ENCODE measurements around the gene TRPV4.
"Not testable (repeated sequence)": the region's sequence is repeated elsewhere in the genome, so short reads cannot be mapped to it uniquely, and the experiment has no call there.

TRPV4 gene
- 0 reads per million in 2 donors for total RNA-seq

DNA sequence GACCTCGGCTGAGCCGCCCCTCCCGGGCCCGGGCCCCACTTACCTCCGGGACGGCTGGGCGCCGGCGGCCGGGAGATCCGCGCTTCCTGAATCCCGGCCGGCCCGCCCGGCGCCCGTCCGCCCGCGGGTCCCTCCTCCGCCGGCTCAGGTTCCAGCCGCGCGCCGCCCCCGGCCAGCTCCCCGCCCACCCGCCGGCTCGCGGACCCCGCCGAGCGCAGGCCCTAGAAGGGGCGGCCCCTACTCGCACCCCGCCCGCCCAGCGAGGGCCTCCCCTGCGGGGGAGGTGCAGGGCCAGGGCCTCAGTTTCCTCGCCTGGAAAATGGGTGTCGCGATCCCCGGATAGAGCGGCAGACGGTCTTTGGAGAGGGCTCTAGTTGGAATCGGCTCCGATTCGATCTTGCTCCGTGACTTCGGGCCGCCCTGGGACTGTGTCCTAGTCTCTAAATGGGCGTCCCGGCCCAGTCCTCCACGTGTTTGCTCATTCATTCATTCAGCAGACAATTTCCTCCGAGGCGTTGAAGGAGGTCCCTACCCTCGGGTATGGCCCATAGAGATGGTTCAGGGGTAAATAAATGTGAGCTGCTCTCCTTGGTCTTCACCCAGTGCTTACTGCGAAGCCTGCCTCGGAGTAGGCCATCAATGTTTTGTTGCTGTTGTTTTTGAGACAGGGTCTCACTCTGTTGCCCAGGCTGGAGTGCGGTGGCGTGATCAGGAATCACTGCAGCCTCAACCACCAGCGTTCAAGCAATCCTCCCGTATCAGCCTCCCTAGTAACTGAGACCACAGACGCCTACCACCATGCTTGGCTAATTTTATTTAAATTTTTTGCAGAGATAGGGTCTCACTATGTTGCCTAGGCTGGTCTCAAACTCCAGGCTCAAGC lies at the start of gene TRPV4:
Gene TRPV4, minus strand, starts transcription at position 92 of the 883 bp plus-strand sequence. CDS start 18,602 bp downstream, outside the sequence.
- DNase-seq: no peak

DNA sequence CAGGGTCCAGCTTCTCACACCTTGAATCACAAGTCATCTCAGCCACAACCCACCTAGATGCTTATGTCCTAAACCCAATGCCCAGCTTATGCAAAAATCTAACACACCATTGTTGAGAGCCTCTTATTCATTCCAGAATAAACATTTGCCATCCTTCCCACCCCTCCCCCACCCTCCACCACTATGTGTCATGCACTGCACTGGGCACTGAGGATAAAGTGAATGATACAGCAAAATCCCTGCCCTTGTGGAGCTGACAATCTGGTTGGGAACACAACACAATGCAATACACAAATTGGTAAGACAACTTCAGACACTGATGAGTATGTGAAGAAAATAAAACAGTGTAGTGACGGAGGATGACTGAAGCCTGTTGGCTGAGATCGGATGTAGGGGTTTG lies 48.6 kb upstream of the TRPV4 start:
- no peak for DNase-seq

DNA sequence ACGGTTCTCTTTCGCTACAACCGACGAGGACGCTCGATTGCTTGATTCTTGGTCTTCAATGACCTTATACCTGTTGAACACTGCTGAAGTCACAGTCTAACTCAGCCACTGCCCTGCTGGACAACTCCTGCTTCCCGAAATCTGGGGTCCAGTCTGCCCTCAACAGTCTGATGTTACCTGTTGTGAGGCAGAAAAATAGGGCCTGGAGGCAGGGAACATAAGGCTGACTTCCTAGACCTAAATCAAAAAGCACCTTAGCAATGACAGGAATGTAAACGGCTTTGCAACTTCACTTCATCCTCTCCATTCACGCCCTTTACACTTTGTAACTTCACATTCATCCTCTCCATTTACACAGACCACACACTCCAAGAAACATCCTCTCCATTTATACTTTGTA lies 47.7 kb upstream of the TRPV4 start:
- DNase-seq: no peak

DNA sequence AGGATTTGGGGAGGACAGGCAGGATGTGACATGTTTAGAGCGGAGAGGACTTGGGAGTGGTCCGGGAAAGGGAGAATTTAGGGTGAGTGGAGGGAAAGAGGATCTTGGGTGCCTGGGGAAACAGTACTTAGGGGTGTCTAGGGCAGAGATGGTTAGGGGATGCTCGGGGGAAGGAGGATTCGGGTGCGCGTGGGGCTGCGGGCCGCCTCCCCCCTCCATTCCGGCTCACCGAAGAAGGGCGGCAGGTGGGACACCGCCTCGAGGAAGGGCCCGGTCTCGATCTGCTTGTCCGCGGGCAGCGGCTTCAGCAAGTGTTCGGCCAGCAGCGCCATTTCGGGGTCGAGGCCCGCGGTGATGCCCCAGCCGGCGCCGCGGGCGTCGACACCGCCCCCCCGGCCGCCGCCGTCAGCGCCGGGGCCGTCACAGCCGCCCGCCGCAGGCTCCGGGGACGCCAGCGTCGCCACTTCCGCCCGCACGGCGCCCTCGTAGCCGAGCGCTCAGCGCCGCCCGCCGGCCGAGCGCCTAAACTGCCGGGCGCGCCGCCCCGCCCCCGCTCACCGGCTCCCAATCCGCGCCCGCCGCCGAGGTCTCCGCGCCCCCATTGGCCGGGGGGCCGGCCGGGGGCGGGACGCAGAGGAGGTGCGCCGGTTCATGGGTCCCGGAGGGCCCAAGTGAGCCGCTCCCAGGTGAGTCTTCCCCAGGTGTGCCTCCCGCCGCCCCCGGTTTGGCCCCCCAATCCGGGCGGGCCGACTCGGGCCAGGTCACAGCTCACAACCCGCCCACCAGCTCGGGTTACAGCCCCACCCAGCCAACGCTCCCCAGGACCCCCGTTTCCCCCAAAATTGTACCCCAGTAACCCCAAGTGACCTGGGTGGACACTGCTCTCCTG lies 47.1 kb upstream of the TRPV4 start, which contains the start of gene GLTP:
Gene GLTP, minus strand, starts transcription at position 499 of the 889 bp plus-strand sequence. Its CDS starts 167 bp downstream, at position 332.
- DNase-seq: peak; percentile 88

DNA sequence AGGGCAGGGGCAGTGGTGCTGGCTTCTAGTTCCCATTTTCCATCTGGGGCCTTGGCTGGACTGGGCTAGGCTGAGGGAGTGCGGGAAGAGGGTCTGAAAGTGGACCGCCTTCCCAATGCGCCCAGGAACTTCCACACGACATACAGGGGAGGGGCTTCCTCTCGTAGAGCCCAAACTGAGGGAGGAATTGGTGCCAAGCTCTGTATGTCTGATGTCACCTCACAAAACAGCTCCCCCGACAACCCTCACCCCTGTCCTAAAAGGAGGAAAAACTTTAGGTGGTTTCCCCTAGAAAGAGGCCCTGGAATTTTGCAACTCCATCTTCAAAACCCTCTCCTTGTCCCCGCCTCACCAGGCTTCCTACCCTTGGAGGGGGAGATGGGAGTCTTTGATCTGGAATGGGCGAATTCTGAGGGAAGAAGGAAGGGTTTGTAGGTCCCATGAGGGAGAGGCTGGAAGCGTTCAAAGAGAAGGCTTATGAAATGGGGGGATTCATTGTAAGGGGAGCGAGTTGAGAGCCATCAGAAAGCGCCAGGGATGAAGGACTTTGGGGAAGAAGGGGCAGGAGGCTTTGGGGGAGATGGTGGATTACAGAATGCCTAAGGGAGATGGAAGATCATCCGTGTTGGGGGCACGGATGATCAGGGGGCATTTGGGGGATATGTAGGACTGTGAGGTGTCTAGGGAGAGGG lies 46.3 kb upstream of the TRPV4 start:
- no peak for DNase-seq

GRCh38 chr12:109878749-109879148 lies 45.6 kb upstream of the TRPV4 start:
- DNase-seq: no peak

GRCh38 chr12:109878247-109878625 lies 45.0 kb upstream of the TRPV4 start:
- DNase-seq: no peak

DNA sequence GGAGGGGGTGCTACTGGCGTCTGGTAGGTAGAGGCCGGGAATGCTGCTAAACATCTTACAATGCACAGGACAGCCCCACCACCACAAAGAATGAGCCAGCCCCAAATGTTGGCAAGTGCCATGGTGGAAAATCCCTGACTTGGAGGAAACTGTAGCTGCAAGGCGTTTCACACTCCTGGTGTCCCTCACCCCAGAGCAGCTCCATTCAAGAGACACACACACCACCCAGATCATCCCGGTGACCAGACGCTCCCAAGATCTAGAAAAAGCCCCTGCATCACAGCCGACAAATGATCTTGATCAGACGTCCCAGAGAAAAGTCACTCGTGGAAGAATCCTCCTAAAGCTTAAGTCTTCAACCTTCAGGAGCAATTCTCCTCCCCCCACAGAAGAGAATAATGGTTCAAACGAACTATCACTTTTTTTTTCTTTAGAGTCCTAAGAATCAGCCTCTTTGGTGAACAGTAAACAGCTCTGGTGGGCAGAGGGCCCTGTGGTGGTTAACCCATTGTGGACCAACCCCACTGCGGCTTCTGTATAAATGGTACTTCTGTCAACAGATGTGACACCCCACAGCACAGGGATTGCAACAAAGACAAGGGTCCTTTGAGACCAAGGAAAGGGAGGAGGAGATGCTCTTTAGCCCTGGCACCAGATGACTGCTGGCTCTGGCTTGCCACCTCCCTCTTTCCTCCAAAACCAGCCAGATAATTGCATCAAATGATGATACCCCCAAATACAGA lies 44.5 kb upstream of the TRPV4 start:
- no peak for DNase-seq

DNA sequence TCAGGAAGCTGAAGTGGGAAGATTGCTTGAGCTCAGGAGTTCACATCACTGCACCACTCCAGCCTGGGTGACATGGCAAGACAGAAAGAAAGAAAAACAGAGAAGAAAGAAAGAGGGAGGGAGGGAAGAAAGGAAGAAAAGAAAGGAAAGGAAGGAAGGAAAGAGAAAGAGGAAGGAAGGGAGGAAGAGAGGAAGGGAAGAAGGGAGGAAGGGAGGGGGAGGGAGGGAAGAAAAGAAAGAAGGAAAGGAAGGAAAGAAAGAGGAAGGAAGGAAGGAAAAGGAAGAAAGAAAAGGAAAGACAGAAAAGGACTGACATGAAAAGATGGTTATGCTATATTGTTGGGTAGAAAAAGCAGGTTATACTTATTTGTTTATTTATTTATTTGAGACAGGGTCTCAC lies 43.2 kb upstream of the TRPV4 start:
- DNase-seq: no peak

GRCh38 chr12:109875572-109876131 lies 42.5 kb upstream of the TRPV4 start:
- no peak for DNase-seq

- no peak for DNase-seq
Measured at GRCh38 chr12:109873653-109874052, 40.5 kb upstream of the TRPV4 start.

DNA sequence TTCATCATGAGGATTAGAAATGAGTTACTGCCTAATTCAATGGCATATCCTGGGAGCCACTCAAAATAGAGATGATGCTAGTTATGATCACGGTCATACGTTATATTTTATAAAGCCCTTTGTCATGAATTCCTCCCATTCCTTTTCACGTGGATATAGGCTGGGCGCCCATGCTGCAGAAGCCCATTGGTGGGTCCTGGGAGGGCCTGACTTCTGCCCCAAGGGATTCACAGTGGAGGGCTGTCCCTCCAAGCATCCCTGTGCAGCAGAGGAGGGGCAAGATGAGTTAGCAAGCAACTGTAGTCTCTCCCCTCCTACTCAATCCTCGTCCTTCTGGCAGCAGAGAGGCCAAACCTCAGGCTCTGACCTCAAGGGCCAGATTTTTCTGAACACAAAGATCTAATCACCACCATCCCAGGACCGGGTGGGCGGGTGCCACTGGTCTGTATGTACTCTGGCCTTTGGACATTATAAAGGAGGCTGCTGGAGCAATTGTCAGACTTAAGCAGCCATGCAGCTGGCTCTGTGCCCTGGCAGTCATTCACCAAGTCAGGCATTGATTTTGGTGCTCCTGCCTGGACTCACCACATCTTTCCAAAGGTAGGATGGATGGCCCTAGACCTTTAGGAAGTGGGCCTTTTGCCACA lies 38.6 kb upstream of the TRPV4 start:
- no peak for DNase-seq

DNA sequence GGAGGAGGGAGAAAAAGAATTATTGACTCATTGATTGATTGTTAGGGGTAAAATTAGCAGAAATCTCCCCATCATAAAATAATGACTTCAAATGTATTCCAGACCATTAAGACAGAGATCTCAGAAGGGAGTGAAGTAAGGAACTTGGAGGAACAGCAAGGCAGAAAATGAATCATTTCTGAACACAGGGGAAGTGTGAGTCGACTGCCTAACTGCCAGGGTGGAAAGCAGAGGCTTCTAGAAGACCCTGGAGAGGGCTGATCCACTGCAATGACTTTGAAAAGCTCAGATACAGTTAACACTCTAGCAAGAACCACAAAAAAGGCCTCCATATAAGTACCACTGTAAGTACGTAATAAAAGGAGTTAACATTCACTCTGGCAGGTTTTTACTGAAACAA lies 37.5 kb upstream of the TRPV4 start:
- no peak for DNase-seq

DNA sequence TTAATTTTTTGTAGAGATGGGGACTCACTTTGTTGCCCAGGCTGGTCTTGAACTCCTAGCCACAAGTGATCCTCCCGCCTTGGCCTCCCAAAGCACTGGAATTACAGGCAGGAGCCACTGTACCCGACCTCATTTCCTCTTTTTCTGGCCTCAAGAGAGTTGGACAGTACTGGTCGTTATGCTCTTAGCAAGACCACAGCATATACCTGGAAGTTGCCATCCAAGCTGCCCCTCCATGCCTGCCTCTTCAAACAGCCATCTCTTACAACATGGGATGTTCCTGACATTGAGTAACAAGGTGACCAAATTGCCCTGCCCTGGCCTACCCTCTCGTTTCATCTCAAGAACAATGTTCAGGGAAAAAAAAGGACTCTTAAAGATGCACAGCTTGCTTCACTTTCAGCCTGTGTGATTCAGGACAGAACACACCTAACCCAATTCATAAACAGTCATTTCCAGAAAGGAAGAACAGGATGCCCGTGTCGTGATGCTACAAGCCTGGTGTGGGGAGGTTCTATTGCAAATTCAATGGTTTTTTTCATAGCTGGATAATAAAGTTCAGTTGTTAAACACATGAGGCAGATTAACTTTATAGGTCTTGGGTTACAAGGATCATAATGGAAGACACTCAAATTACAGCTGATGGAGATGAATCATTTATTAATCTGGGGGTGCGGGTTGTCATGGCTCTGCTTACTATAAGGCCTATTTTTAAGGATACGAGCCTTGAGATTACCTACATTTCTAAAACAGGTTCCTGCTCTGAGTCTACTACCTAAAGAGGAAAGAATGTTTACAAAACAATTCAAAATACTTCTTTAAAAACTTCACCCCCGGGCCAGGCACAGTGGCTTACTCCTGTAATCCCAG lies 35.2 kb upstream of the TRPV4 start:
- no peak for DNase-seq

DNA sequence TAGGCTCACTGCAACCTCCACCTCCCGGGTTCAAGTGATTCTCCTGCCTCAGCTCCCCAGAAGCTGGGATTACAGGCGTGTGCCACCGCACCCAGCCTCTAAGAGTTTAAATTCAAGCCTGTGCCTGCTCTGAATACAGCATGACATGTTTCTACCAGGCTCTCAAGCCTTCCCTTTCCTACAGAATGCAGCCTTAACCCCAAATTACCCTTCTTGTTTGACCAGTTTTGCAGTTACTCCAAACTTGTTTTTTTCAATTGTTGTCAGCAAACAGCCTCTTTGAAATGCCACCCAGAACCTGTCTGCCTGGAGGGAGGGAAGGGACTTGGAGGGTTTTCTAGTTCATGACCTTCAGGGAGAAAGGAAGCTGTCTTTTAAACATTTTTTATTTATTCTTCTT lies 31.7 kb upstream of the TRPV4 start:
- DNase-seq: no peak

- DNase-seq: no peak
Measured at GRCh38 chr12:109863847-109864712, 30.9 kb upstream of the TRPV4 start.

DNA sequence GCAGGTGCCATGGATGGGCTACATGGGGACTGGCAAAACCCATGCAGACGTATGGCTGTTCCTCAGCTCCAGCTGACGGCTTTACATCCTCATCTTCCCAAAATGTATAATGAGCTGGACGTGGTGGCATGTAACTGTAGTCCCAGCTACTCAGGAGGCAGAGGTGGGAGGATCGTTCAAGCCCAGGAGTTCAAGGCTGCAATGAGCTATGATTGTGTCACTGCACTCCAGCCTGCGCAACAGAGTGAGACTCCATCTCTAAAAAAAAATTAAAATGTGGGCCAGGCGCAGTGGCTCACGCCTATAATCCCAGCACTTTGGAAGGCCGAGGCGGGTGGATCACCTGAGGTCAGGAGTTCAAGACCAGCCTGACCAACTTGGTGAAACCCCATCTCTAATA lies 29.3 kb upstream of the TRPV4 start:
- not testable (repeated sequence) for DNase-seq

GRCh38 chr12:109861689-109862314 lies 28.6 kb upstream of the TRPV4 start:
- DNase-seq: no peak

- DNase-seq: no peak
Measured at GRCh38 chr12:109860977-109861376, 27.8 kb upstream of the TRPV4 start.
